HG02870 (cell line): ENCODE data around the gene GRK4.
A peak's percentile ranks its signal among the peaks of the same experiment; 100 is the strongest.
"Not testable (repeated sequence)": the region's sequence is repeated elsewhere in the genome, so short reads cannot be mapped to it uniquely, and the experiment has no call there.

Experiments used
- ATAC-seq: cut with Tn5 transposase; IDR thresholded peaks from one replicate; pipeline ENCODE4 v1.9.1; 2021; ENCODE audit warnings: mild to moderate bottlenecking, moderate library complexity; ENCODE audit not compliant: unreplicated experiment

Gene GRK4

DNA sequence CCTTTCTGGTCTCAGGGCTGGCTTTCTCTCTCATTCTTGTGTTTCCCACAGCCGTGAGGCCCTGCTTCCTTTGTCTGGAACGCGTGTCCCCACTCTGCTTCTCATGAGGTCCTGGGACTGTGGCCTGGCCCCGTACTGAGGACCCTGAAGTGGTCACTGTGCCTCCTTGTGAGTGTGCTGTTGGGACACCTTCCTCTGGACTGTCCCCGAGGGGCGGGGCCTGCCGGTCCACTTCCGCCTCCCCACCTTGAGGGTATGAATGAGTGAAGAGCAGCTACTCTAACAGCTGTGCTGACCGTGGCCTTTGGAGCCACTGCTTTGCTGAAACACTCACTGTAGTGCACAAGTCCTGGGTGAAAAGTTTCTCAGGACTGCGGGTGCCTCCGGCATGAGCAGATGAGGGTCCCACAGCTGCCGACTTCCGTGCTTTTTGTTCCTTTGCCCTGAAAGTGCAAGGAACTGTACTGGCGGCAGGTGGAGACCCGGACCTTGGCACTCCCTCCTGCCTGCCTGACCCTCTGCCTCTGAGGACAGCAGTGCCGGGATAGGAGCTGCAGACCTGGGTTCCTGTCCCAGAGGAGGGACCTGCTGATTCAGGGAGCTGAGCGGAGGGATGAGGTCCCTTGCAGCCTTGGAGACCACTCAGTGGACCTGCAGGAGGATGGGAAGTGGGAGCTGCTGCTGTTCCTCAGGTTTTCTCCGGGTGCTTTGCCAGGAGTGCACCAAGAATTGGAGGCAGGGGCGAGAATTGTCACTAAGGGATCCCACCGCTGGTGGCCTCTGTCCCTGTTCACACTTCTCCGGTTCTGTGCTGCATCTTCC lies 73.0 kb downstream of the GRK4 start:
- ATAC-seq, result no peak

GRCh38 chr4:3037957-3038461 lies 74.6 kb downstream of the GRK4 start:
- ATAC-seq, result no peak

DNA sequence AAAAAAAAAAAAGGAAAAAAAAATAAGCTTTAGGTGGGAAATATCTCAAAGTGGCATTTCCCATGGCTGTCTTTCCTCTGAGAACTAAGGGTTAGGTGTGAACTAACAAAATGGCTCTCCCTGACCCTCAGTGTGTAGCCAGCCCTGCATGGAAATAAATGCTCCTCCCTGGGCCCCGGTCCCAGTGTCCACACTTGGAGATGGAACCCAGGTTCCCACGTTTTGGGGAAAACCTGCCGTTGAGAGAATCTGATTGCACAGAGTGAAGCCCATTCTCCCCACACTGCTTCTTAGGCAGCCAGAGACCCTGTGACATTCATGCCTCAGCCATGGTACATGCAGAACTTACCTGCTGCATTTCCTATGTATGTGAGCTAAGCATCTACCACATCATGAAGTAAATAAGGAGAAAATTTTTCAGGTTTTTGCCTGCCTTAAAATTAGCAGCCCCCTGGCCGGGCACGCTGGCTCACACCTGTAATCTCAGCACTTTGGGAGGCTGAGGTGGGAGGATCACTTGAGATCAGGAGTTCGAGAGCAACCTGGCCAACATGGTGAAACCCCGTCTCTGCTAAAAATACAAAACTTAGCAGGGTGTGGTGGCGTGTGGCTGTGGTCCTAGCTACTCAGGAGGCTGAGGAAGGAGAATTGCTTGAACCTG lies 76.5 kb downstream of the GRK4 start:
- no peak for ATAC-seq

DNA sequence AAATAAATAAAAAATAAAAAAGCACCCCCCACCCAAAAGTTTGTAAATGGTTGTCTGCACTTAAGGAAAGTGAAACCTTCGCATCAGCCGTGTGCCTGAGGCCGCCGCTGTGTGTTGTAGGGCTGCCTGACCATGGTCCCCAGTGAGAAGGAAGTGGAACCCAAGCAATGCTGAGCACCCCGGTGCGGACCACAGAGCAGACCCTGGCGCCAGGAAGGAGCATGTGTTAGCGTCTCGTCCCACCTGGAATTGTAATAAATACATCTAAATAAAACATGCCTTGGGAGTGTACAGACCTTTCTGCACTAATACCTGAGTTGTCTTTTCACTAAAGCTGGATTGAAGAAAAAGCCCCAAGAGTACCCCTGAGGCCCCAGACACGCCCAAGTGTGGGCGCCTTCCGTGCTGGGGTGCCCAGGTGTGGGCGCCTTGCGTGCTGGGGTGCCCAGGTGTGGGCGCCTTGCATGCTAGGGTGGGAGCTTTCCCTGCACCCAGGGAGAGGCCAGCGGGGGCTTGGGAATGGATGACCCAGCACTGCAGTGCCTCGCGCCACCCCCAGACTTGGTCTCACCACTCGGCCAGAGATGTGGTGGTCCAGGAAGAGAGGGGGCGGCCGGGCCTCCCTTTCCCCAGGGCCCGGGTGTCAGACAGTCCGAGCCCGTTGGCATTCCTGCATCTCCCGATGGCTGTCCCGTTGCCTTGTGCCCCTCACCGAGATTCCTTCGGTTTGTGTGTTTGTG lies 77.3 kb downstream of the GRK4 start:
- ATAC-seq, result peak; percentile 42

GRCh38 chr4:3041192-3042142 lies 78.1 kb downstream of the GRK4 start:
- ATAC-seq, result no peak

DNA sequence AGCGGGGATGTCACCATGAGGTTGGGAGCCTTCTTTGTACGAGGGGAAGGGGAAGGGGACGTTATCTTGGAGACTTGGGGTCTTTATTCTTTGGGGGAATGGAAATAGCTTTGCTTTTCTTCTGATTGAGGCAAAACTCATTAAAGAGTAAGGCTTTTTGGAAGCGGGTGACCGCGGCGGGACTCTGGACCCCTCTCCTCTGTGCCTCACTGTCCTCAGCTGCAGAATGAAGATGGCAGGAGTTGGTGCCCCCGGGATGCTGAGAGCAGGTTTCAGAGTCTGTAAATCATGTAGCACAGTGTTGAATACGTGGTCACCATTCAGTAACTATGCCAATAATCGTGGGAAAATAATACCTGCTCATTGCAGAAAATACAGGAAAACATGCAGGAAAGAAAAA lies 78.9 kb downstream of the GRK4 start:
- ATAC-seq, result no peak

- no peak for ATAC-seq
These were observed 80.1 kb downstream of the GRK4 start for GRCh38 chr4:3043282-3044020.

GRCh38 chr4:3044870-3045819 lies 81.8 kb downstream of the GRK4 start:
- ATAC-seq, result no peak

DNA sequence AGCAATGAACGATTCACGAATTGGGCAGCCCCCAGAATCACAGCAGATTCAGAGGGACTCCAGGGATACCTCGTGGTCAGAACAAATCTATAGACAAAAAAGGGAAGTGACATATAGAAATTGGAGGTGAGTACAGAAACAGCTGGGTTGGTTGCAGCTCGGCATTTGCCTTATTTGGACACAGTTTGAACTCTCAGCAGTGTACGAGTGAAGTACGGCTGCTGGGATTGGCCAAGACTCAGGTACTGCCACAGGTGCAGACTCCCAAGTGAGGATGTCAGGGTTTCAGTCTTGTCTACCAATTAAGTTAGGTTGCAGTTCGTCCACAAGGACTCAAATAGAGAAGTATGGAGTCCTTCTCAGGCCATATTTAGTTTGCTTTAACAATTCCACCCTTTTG lies 82.8 kb downstream of the GRK4 start:
- ATAC-seq, result no peak

DNA sequence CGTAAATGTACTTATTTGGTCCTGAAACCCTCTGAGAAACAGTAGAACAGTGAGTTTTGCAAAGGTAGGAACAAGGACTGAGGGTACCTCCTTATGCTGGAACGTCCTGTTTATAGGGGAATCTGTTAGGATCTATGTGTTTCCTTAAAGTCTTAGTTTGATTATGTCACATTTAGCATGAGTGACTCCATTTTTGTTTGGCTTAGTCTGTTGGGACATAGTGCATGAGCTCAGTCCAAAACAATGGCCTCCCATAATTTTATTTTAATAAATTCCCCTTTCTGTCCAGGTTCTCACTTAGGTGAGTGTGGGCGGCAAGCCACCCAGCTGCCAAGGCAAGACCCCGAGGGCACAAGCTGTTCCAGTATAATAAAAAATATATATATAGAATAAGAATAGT lies 83.3 kb downstream of the GRK4 start:
- no peak for ATAC-seq

DNA sequence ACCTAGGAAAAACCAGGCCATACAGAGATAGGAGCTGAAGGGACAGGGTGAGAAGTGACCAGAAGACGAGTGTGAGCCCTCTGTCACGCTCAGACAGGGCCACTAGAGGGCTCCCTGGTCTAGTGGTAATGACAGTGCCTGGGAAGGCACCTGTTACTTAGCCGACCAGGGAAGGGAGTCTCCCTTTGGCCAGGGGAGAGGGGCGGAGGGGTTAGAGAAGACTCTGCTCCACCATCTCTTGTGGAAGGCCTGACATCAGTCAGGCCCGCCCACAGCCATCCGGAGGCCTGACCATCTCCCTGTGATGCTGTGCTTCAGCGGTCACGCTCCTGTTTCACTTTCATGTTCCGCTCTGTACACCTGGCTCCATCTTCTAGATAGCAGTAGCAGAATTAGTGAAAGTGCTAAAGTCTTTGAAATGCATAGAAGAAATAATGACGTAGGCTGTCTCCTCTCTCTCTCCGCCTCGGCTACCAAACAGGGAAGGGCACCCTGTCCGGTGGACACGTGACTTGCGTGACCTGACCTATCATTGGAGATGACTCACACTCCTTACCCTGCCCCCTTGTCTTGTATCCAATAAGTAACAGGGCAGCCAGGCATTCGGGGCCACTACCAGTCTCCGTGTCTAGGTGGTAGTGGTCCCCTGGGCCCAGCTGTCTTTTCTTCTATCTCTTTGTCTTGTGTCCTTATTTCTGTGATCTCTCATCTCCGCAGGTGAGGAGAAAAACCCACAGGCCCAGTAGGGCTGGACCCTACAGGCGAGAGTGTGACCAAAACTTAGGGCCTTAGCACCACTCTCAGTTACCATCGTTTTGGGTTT lies 84.3 kb downstream of the GRK4 start:
- ATAC-seq, result peak; percentile 94

DNA sequence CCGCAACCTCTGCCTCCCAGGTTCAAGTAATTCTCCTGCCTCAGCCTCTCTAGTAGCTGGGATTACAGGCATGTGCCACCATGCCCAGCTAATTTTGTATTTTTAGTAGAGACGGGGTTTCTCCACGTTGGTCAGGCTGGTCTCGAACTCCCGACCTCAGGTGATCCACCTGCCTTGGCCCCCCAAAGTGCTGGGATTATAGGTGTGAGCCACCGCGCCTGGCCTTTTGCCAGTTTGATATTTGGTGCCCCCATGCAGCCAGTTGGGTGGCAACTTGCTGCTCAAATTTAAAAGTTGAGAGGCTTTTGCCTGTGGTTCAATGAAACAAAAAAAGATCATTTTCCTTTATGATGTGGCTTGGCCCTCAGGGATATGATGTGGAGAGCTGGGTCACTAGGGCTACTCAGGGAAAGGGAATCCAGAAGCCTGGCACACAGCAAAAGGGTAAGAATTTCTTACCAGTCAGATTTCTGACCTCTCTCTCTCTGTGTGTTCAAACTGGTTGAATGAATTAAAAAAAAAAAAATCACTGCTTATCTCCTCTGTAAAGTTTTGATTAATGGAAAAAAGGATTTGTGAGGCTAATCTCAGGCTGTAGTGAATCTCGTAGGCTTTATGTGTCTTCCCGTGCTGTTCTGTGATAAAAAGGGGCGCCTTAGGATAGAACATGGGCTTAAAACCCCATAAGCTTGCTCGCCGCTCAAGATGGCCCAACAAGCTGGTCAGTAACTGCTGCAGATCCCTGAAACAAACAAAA lies 87.9 kb downstream of the GRK4 start:
- ATAC-seq, result not testable (repeated sequence)

DNA sequence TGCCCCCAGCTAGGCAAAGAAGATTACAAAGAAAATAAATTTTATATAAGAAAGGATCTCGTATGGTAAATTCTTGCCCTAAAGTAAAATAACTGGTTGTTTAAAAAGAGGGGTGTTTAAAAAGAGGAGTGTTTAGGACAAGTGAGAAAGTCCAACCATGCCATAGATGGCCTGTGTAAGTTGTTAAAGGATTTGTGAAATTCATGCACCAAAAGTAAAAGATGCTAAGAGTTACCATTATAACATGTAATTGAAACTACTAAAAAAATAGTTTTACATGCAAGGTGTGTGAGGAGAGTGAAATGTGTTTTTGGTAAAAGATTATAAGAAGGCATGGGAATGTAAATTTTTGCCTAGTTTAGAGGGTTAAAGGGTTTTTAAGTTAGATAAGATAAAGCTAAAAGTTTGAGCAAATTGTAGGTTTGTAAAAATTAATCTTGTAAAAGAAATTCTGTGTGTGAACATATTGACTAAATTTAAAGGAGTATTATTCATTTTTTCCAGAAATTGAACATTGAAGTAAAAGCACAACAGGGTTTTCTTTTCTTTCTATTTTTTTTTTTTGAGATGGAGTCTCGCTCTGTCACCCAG lies 90.9 kb downstream of the GRK4 start:
- no peak for ATAC-seq

GRCh38 chr4:3059943-3060342 lies 96.6 kb downstream of the GRK4 start:
- ATAC-seq, result no peak

DNA sequence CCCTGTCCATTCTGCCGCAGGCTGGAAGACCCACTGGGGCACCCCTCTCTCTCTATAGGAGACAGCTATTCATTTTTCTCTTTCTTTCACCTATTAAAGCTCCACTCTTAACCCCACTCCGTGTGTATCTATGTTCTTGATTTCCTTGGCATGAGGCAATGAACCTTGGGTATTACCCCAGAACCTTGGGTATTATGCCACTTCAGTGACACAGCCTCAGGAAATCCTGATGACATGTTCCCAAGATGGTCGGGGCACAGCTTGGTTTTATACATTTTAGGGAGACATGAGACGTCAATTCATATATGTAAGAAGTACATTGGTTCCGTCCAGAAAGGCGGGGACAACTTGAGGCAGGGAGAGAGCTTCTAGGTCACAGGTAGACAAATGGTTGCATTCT lies 97.6 kb downstream of the GRK4 start:
- ATAC-seq, result no peak

DNA sequence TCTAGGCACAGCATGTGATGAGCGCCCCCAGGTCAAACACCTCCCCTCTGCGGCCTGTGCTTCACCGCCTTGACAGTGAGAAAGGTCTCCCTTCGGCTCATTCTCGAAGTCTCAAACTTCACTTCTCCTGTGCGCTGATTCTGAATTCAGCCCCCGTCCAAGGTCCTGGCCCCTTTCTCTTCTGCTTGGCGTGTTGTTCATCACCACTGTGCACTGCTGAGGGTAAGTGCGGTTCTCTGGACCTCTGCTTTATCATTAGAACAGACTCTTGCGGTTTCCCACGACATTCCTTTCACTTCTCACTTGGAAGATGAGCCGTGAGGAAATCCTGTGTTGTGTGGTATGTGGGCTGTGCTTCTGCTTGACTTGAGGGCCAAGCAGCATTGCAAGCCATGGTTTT lies 99.1 kb downstream of the GRK4 start:
- ATAC-seq, result no peak

- no peak for ATAC-seq
These were observed 102.2 kb downstream of the GRK4 start for GRCh38 chr4:3065551-3065950.
